ENCODE measurements around the gene RTN4R.

DNA sequence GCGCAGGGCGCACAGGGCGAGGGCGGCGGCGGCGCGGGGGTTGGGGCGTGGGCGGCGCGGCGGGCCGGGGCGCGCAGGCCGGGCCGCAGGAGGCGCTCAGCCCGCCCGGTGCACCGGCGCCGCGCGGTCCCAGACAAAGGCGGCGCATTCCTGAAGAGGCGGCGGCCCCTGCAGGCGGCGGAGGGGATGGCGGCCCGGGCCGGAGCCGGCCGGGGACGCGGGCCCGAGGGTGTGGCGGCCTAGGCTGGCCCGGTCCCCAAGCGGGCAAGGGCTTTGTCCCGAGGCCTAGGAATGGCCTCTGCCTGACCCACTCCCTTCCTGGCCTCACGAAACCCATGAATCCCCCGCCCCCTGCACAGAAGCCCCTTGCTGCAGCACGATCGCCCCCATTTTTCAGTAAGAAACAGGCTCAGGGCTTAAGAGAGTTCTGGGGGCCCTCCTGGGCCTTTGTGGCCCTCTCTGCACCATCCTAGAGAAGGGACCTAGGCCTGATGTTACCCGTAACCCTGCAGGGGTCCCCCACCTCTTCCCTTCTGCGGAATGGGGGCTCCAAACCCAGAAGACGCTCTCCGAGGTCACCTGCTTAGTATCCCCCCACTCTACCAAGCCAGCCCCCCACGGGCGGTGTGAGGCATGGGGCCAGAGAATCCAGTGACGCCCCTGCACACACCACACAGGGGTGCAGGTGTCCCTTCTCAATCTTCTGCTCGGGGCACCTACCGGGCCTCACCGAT is at the start of gene RTN4R:
- TF ChIP-seq, protein P1, sequence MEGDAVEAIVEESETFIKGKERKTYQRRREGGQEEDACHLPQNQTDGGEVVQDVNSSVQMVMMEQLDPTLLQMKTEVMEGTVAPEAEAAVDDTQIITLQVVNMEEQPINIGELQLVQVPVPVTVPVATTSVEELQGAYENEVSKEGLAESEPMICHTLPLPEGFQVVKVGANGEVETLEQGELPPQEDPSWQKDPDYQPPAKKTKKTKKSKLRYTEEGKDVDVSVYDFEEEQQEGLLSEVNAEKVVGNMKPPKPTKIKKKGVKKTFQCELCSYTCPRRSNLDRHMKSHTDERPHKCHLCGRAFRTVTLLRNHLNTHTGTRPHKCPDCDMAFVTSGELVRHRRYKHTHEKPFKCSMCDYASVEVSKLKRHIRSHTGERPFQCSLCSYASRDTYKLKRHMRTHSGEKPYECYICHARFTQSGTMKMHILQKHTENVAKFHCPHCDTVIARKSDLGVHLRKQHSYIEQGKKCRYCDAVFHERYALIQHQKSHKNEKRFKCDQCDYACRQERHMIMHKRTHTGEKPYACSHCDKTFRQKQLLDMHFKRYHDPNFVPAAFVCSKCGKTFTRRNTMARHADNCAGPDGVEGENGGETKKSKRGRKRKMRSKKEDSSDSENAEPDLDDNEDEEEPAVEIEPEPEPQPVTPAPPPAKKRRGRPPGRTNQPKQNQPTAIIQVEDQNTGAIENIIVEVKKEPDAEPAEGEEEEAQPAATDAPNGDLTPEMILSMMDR (IDR thresholded peaks at IDR 0.05): peak; percentile 77 to 97 (median 92)
- no peak for TF ChIP-seq POLR2AphosphoS5 (IDR thresholded peaks at IDR 0.05)
- TF ChIP-seq EP300 (IDR thresholded peaks at IDR 0.05): no peak
- no peak for TF ChIP-seq POLR2A (IDR thresholded peaks at IDR 0.05)

Measured in upper lobe of left lung (tissue), 4 donors.